Stimulated activated CD8-positive, alpha-beta memory T cell treated with anti-CD3 and anti-CD28 coated beads, Interleukin-4, amount 100 ng/mL, for 1 hour (primary cell): ENCODE data around the gene SLC10A3.
"Not testable (repeated sequence)": the region's sequence is repeated elsewhere in the genome, so short reads cannot be mapped to it uniquely, and the experiment has no call there.

Experiments
- DNase-seq, 2 donors: peaks; one replicate each; pipeline ENCODE4 v3.0.0-alpha.2; 2020; ENCODE audit warnings: low read depth in 2 of 2, low spot score in 1 of 2

Gene SLC10A3

GRCh38 chrX:154511761-154512160 lies 21.3 kb upstream of the SLC10A3 start:
- no peak for DNase-seq

GRCh38 chrX:154509455-154509854 lies 19.0 kb upstream of the SLC10A3 start:
- DNase-seq = no peak

GRCh38 chrX:154508384-154508745 lies 17.9 kb upstream of the SLC10A3 start:
- DNase-seq = no peak

GRCh38 chrX:154507673-154508383 lies 17.4 kb upstream of the SLC10A3 start:
- DNase-seq = no peak

- no peak for DNase-seq
These were observed 16.3 kb upstream of the SLC10A3 start for GRCh38 chrX:154506483-154507332.

- no peak for DNase-seq
These were observed 15.3 kb upstream of the SLC10A3 start for GRCh38 chrX:154505734-154506133.

- no peak for DNase-seq
These were observed 12.6 kb upstream of the SLC10A3 start for GRCh38 chrX:154502989-154503388.

- DNase-seq = no peak
These were observed 11.7 kb upstream of the SLC10A3 start for GRCh38 chrX:154502098-154502497.

GRCh38 chrX:154501423-154501822 lies 11.0 kb upstream of the SLC10A3 start:
- DNase-seq = not testable (repeated sequence)

- not testable (repeated sequence) for DNase-seq
These were observed 6.2 kb upstream of the SLC10A3 start for GRCh38 chrX:154496591-154497137.

GRCh38 chrX:154495472-154495922 lies 5.1 kb upstream of the SLC10A3 start:
- DNase-seq = no peak

GRCh38 chrX:154494715-154495114 lies 4.3 kb upstream of the SLC10A3 start:
- DNase-seq = no peak

- DNase-seq = no peak
These were observed 412 bp downstream of the SLC10A3 start for GRCh38 chrX:154490021-154490413.

- no peak for DNase-seq
These were observed 1.2 kb downstream of the SLC10A3 start for GRCh38 chrX:154489182-154489581.

GRCh38 chrX:154488336-154489075 lies 1.9 kb downstream of the SLC10A3 start:
- no peak for DNase-seq

- DNase-seq = no peak
These were observed 2.7 kb downstream of the SLC10A3 start for GRCh38 chrX:154487518-154488290.

- DNase-seq = no peak
These were observed 3.8 kb downstream of the SLC10A3 start, which contains the start of gene UBL4A for GRCh38 chrX:154486396-154487207. UBL4A (minus strand) TSS chrX:154486615; CDS start chrX:154486584, 31 bp downstream.

- DNase-seq = no peak
These were observed 4.4 kb downstream of the SLC10A3 start for GRCh38 chrX:154486052-154486395.

- DNase-seq = no peak
These were observed 5.0 kb downstream of the SLC10A3 start for GRCh38 chrX:154485150-154486051.
